Activated CD4-positive, alpha-beta T cell treated with anti-CD3 and anti-CD28 coated beads, Interleukin-2, amount 50 U/mL, for 48 hours (primary cell): ENCODE measurements around the gene SFMBT1.
A peak's percentile ranks its signal among the peaks of the same experiment; 100 is the strongest.

Experiments used
- DNase-seq, 2 experiments: peaks; one replicate each; pipeline ENCODE4 v3.0.0-alpha.2; 2020

The SFMBT1 gene, protein sequence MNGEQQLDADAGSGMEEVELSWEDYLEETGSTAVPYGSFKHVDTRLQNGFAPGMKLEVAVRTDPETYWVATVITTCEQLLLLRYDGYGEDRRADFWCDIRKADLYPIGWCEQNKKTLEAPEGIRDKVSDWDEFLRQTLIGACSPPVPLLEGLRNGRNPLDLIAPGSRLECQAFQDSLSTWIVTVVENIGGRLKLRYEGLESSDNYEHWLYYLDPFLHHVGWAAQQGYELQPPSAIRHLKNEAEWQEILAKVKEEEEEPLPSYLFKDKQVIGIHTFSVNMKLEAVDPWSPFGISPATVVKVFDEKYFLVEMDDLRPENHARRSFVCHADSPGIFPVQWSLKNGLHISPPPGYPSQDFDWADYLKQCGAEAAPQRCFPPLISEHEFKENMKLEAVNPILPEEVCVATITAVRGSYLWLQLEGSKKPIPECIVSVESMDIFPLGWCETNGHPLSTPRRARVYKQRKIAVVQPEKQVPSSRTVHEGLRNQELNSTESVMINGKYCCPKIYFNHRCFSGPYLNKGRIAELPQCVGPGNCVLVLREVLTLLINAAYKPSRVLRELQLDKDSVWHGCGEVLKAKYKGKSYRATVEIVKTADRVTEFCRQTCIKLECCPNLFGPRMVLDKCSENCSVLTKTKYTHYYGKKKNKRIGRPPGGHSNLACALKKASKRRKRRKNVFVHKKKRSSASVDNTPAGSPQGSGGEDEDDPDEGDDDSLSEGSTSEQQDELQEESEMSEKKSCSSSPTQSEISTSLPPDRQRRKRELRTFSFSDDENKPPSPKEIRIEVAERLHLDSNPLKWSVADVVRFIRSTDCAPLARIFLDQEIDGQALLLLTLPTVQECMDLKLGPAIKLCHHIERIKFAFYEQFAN

DNA sequence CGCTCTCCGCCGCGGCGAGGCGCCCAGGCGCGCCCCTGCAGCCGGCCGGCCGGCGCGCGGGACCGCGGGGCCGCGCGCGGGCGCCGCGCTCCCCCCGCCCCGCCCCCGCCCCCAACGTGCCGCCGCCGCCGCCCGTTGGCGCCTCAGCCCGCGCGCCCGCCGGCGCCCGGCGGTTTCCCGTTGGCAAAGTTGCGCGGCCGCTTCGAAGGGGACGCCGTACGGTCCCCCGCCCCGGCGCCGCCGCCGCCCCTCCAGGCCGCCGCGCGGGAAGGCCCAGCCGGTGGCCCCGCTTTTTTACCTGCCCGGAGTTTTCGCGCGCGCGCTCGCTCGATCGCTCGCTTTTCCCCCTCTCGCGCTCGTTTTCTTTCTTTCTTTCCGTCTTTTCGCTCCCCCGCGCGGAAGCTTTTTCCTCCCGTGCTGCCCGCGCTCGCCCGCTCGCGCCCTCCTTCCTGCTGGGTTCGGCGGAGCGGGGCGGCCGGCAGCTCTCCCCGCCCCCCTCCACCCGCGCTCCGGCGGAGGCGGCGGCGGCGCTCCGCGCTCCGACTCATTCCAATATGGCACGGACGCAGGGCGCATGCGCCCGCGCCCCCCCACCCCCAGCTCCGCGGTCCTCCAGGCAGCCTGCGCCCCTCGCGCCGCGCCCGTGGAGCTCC is at the start of gene SFMBT1:
Gene SFMBT1, minus strand, starts transcription at position 556 of the 653 bp plus-strand sequence. CDS start 76,945 bp downstream, outside the sequence.
- DNase-seq, result peak; percentile 72 to 73

- DNase-seq, result no peak
These were observed 47.1 kb upstream of the SFMBT1 start for GRCh38 chr3:53092942-53093341.

- DNase-seq, result no peak
These were observed 46.3 kb upstream of the SFMBT1 start for GRCh38 chr3:53092216-53092615.

DNA sequence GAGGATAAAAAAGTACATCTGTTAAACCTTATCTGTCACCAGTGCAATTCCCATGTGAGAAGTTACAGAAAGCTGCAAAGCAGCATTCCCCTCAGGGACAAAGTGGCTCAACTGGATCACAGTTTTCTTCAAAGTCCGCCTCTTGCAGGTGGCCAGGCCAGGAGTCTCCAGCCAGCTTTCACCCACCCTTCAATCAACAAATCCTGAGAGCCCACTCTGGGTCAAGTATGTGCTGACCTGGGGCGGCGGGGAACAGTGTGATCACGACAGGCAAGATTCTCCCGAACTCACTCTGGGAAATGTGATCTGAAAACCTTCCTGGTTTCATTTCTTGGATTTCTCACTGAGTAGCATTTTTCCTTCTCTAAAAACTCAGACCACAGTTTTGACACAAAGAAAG is 45.1 kb upstream of the SFMBT1 start:
- no peak for DNase-seq

DNA sequence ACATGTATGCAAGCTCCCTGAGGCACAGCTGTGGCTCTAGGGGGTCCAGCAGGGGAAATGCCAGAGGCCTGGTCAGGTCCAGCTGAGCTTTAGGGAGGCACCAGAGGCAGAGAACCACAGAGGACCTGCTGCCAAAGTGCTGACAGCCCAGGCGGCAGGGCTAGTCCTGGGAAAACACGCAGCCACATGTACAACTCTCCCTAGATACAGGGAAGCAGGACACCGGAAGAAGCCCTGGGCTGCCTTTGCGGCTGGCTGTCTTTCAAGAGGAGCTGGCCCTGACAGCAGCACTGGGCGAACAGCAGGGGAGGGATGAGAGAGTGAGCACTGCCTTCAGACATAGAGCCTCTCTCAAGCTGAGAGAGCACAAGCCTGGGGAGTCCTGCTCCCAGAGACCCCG is 43.6 kb upstream of the SFMBT1 start:
- DNase-seq, result no peak

GRCh38 chr3:53085476-53085875 is 39.6 kb upstream of the SFMBT1 start:
- no peak for DNase-seq

GRCh38 chr3:53084310-53085001 is 38.6 kb upstream of the SFMBT1 start:
- DNase-seq, result no peak

- no peak for DNase-seq
These were observed 38.1 kb upstream of the SFMBT1 start for GRCh38 chr3:53083949-53084309.

DNA sequence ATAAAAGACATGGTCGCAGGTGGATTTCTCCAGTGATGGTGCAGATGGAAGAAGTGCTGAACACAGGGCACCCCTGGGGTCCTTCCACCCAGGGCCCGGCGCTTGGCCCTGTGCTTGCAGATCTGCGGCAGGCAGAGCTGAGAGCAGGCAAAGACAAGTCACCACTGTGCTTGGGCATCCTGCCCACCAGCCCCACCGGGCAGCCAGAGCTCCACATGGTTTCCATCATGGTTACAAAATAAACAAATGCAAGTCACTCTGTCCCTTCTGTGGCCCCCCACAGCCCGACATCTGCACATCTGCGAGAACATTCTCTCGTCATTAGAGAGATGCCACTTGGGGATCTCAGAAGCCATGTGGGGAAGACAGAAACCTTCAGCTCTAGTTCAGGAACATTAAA is 37.6 kb upstream of the SFMBT1 start:
- DNase-seq, result no peak

GRCh38 chr3:53082736-53083135 is 36.9 kb upstream of the SFMBT1 start:
- DNase-seq, result no peak

DNA sequence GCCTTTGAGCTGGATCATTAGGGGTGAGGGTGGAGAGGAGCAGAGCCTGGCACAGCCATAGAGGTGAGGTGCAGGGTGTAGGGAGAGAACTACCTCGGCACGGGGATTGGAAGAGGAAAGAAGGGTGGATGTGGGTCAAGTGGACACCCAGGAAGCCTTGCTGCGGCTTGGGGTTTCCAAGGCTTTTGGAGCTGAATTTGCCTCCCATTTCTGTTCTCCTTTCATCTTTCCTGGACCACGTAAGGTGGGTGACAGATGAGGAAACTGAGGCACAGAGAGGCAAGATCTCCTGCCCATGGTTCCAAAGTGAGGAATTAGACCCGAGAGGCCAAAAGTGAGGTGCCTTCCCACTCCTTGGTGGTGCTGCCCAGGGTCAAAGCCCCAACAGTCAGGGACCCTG is 35.4 kb upstream of the SFMBT1 start:
- no peak for DNase-seq

GRCh38 chr3:53080612-53081205 is 34.8 kb upstream of the SFMBT1 start:
- DNase-seq, result no peak

- no peak for DNase-seq
These were observed 34.1 kb upstream of the SFMBT1 start for GRCh38 chr3:53079791-53080555.

GRCh38 chr3:53079147-53079546 is 33.3 kb upstream of the SFMBT1 start:
- no peak for DNase-seq

GRCh38 chr3:53078656-53079055 is 32.8 kb upstream of the SFMBT1 start:
- no peak for DNase-seq

DNA sequence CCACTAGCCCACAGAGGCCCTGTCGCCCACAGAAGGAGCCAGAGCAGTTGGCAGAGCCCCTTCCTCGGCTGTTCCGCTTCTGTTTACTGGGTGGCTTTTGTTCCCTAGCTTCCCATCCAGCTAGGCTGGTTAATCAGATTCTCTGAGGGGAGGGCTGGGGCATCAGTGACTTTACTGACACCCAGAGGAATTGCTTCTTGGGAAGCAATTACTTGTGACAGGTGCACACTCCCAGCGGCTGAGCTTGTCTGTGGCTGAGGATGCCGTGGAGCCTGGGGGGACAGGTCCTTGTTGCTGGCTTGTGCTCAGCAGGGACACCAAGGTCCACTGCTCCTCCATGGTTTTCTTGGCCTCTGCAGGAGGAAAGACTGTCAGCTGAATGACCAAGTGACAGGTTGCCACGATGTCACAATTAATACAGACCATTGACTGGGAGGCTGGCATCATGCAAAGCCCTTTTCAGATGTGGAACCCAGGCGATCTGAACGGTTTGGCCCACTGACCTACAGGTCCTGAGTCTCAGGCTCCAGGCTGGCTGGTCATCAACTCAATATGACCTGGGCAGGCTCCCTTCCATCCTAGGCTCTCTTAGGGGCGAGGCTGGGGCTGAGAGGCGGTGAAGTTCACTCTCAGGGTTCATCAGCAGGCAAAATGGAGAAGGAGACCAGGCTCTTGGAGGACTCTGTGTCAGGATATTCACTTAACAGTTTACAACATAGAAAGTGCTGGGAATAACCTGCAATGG is 31.8 kb upstream of the SFMBT1 start:
- DNase-seq, result no peak

DNA sequence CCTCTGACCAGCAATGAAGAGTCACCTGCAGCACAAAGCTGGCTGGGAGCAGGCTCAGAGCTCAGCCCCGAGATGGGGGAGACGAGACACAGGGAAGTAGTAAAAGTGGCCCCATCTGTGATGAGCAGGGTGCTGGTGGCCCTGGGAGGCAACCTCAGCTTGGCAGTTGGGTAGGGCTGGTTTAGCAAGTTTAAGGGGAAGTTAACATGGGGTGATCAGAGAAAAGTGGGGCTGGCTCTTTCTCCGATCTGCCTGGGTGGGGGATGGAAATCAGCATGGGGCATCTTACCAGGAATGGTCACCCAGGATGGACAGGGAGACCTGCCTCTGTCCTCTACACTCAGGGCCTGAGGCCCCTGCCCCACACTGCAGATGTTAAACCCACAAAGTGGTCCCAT is 29.9 kb upstream of the SFMBT1 start:
- no peak for DNase-seq

GRCh38 chr3:53074761-53075742 is 29.2 kb upstream of the SFMBT1 start:
- DNase-seq, result no peak

DNA sequence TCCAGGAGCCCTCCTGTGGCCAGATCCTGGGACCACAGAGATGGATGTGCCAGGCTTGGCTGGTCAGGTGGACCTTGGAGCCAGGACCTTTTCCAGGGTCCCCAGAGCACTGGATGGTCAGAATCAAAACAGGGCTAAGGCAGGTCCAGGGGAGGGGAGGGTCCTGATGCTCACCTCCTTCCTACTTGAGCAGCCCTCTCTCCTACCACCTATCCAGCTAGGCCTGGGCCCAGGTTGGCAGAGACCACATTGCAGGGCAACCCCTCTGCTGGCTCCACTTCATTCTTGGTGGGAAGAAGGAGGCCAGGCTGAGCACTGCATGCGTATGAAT is 28.5 kb upstream of the SFMBT1 start:
- no peak for DNase-seq
